HEK293 (cell line): ENCODE results near the gene CNST.

Experiments used
- CTCF ChIA-PET: fragments of 350-600 bp; formaldehyde crosslinking; extraction: SDS; loops from one replicate; lab custom pipeline; 2021; ENCODE audit warnings: antibody characterized with exemption; lab: Yijun Ruan, JAX
- POLR2A ChIA-PET: fragments of 300-600 bp; formaldehyde crosslinking; extraction: SDS; loops from one replicate; lab custom pipeline; 2020; ENCODE audit warnings: antibody characterized with exemption, inconsistent platforms; lab: Yijun Ruan, JAX
- H3K27ac ChIP-seq: fragments of 200-500 bp; sonication (Bioruptor generic); 2 replicates; pipeline ENCODE4 v1.5.1; 2014; ENCODE audit warnings: low read depth, low read length, control low read depth, inconsistent platforms; ENCODE audit errors: extremely low read depth
- H3K36me3 ChIP-seq, 2 experiments: fragments of 200-500 bp in 1 of 2; sonication (Bioruptor generic) in 1 of 2; 1 replicate in 1 of 2; 2 replicates in 1 of 2; pipeline ENCODE4 v1.5.1; 2014 to 2017; ENCODE audit warnings: inconsistent platforms in 2 of 2, low read length in 2 of 2; ENCODE audit not compliant: control insufficient read depth in 2 of 2, insufficient read depth in 1 of 2
- H3K4me1 ChIP-seq: fragments of 200-500 bp; sonication (Bioruptor generic); 2 replicates; pipeline ENCODE4 v1.5.1; 2014; ENCODE audit warnings: mild to moderate bottlenecking, low read length, inconsistent platforms; ENCODE audit not compliant: control insufficient read depth, insufficient read depth
- H3K4me3 ChIP-seq: 2 replicates; pipeline ENCODE4 v1.5.1; 2011; ENCODE audit warnings: low read depth, mild to moderate bottlenecking, control low read depth, low read length, moderate library complexity
- H3K9me3 ChIP-seq: fragments of 200-500 bp; sonication (Bioruptor generic); 2 replicates; pipeline ENCODE4 v1.5.1; 2014; ENCODE audit warnings: low read depth, low read length, inconsistent platforms; ENCODE audit not compliant: control insufficient read depth, insufficient read depth
- EGR2 ChIP-seq: fragments of 450-650 bp; formaldehyde crosslinking; IDR thresholded peaks from 2 replicates; pipeline ENCODE4 v1.5.1; 2016; ENCODE audit warnings: low read depth, missing biosample characterization, missing genetic modification characterization
- GLIS1 ChIP-seq: fragments of 450-650 bp; formaldehyde crosslinking; IDR thresholded peaks from 2 replicates; pipeline ENCODE4 v1.5.1; 2016; ENCODE audit warnings: missing biosample characterization, missing genetic modification characterization
- IKZF3 ChIP-seq: fragments of 450-650 bp; IDR thresholded peaks from 2 replicates; pipeline ENCODE4 v1.5.0; 2018; ENCODE audit warnings: missing biosample characterization, mild to moderate bottlenecking, missing genetic modification characterization, moderate library complexity
- KLF16 ChIP-seq: fragments of 450-650 bp; formaldehyde crosslinking; IDR thresholded peaks from 2 replicates; pipeline ENCODE4 v1.5.1; 2017; ENCODE audit warnings: missing biosample characterization, missing genetic modification characterization
- MYNN ChIP-seq: fragments of 450-650 bp; formaldehyde crosslinking; IDR thresholded peaks from 2 replicates; pipeline ENCODE4 v1.5.1; 2016; ENCODE audit warnings: missing biosample characterization, missing genetic modification characterization, borderline replicate concordance
- SALL2 ChIP-seq: fragments of 450-650 bp; formaldehyde crosslinking; IDR thresholded peaks from 2 replicates; pipeline ENCODE4 v1.5.0; 2017; ENCODE audit warnings: missing biosample characterization, mild to moderate bottlenecking, missing genetic modification characterization, borderline replicate concordance
- SCRT1 ChIP-seq: fragments of 450-650 bp; formaldehyde crosslinking; IDR thresholded peaks from 2 replicates; pipeline ENCODE4 v1.5.1; 2016; ENCODE audit warnings: missing biosample characterization, missing genetic modification characterization, borderline replicate concordance
- SP2 ChIP-seq: fragments of 450-650 bp; formaldehyde crosslinking; IDR thresholded peaks from 2 replicates; pipeline ENCODE4 v1.5.1; 2016; ENCODE audit warnings: missing biosample characterization, missing genetic modification characterization
- SP7 ChIP-seq: fragments of 450-650 bp; formaldehyde crosslinking; IDR thresholded peaks from 2 replicates; pipeline ENCODE4 v1.5.1; 2016; ENCODE audit warnings: missing biosample characterization, missing genetic modification characterization
- ZBTB48 ChIP-seq: fragments of 450-650 bp; formaldehyde crosslinking; IDR thresholded peaks from 2 replicates; pipeline ENCODE4 v1.5.1; 2016; ENCODE audit warnings: missing biosample characterization, missing genetic modification characterization
- ZEB2 ChIP-seq: fragments of 450-650 bp; formaldehyde crosslinking; IDR thresholded peaks from 2 replicates; pipeline ENCODE4 v1.5.1; 2016; ENCODE audit warnings: missing biosample characterization, missing genetic modification characterization
- ZIC2 ChIP-seq: fragments of 450-650 bp; formaldehyde crosslinking; IDR thresholded peaks from 2 replicates; pipeline ENCODE4 v1.5.1; 2016; ENCODE audit warnings: missing biosample characterization, missing genetic modification characterization
- ZNF10 ChIP-seq: fragments of 450-650 bp; formaldehyde crosslinking; IDR thresholded peaks from 2 replicates; pipeline ENCODE4 v1.5.1; 2017; ENCODE audit warnings: missing biosample characterization, missing genetic modification characterization
- ZNF112 ChIP-seq: fragments of 450-650 bp; formaldehyde crosslinking; IDR thresholded peaks from 2 replicates; pipeline ENCODE4 v1.5.0; 2017; ENCODE audit warnings: missing biosample characterization, missing genetic modification characterization
- ZNF157 ChIP-seq: fragments of 450-650 bp; formaldehyde crosslinking; IDR thresholded peaks from 2 replicates; pipeline ENCODE4 v1.5.1; 2016; ENCODE audit warnings: missing biosample characterization, missing genetic modification characterization
- ZNF274 ChIP-seq, 2 experiments: fragments of 200-500 bp in 1 of 2; fragments of 450-650 bp in 1 of 2; sonication (Bioruptor generic) in 1 of 2; formaldehyde crosslinking in 1 of 2; IDR thresholded peaks; 2 replicates each; pipeline versions ENCODE4 v1.5.1 to v1.6.1; 2014 to 2016; ENCODE audit warnings: borderline replicate concordance in 1 of 2, inconsistent platforms in 1 of 2, low read length in 1 of 2, missing biosample characterization in 1 of 2, missing genetic modification characterization in 1 of 2
- ZNF433 ChIP-seq: fragments of 450-650 bp; formaldehyde crosslinking; IDR thresholded peaks from 2 replicates; pipeline ENCODE4 v1.5.1; 2016; ENCODE audit warnings: missing biosample characterization, missing genetic modification characterization, low read depth
- ZNF558 ChIP-seq: fragments of 450-650 bp; formaldehyde crosslinking; IDR thresholded peaks from 2 replicates; pipeline ENCODE4 v1.5.1; 2016; ENCODE audit warnings: missing biosample characterization, missing genetic modification characterization
- ZNF610 ChIP-seq: fragments of 450-650 bp; formaldehyde crosslinking; IDR thresholded peaks from 2 replicates; pipeline ENCODE4 v1.5.1; 2016; ENCODE audit warnings: missing biosample characterization, missing genetic modification characterization, borderline replicate concordance
- ZNF629 ChIP-seq: fragments of 450-650 bp; formaldehyde crosslinking; IDR thresholded peaks from 2 replicates; pipeline ENCODE4 v1.5.1; 2017; ENCODE audit warnings: missing biosample characterization, missing genetic modification characterization
- ZNF747 ChIP-seq: fragments of 450-650 bp; formaldehyde crosslinking; IDR thresholded peaks from 2 replicates; pipeline ENCODE4 v1.5.1; 2016; ENCODE audit warnings: missing biosample characterization, missing genetic modification characterization
- ZNF792 ChIP-seq: fragments of 450-650 bp; formaldehyde crosslinking; IDR thresholded peaks from 2 replicates; pipeline ENCODE4 v1.5.1; 2016; ENCODE audit warnings: missing biosample characterization, missing genetic modification characterization
- ZNF843 ChIP-seq: fragments of 450-650 bp; formaldehyde crosslinking; IDR thresholded peaks from 2 replicates; pipeline ENCODE4 v1.5.1; 2016; ENCODE audit warnings: missing biosample characterization, missing genetic modification characterization
- ZSCAN16 ChIP-seq: fragments of 450-650 bp; formaldehyde crosslinking; IDR thresholded peaks from 2 replicates; pipeline ENCODE4 v1.5.1; 2016; ENCODE audit warnings: missing biosample characterization, missing genetic modification characterization
- TF ChIP-seq, protein P1 (sequence below): fragments of 450-650 bp; formaldehyde crosslinking; conservative IDR thresholded peaks from 2 replicates; pipeline ENCODE4 v1.5.1; 2016; ENCODE audit warnings: low read depth, missing biosample characterization, missing genetic modification characterization
- TF ChIP-seq, protein P2 (sequence below): fragments of 450-650 bp; formaldehyde crosslinking; IDR thresholded peaks from 2 replicates; pipeline ENCODE4 v1.5.1; 2016; ENCODE audit warnings: missing biosample characterization, missing genetic modification characterization
- TF ChIP-seq, protein P3 (sequence below): fragments of 450-650 bp; formaldehyde crosslinking; IDR thresholded peaks from 2 replicates; pipeline ENCODE4 v1.5.1; 2016; ENCODE audit warnings: missing biosample characterization, missing genetic modification characterization

Gene CNST, protein sequence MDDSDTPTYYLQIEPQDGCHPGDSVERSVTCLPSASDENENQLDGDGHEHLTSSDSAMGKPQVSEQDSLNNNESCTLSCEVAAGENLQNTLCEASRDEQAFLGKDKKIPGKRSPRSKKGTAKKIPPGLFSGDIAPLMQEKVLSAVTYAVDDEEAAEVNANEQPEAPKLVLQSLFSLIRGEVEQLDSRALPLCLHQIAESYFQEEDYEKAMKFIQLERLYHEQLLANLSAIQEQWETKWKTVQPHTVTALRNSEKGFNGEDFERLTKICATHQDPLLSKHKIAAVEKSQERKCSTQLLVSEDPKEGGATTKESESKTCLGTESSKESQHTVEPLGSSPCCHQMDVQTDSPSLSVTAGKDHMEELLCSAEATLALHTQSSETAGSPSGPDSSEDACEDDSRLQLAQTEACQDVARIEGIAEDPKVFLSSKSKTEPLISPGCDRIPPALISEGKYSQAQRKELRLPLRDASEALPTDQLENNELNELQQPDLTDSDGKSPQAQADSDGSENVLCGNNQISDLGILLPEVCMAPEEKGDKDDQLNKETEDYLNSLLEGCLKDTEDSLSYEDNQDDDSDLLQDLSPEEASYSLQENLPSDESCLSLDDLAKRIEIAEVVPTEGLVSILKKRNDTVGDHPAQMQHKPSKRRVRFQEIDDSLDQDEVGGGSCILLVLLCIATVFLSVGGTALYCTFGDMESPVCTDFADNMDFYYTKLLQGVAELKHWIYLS

DNA sequence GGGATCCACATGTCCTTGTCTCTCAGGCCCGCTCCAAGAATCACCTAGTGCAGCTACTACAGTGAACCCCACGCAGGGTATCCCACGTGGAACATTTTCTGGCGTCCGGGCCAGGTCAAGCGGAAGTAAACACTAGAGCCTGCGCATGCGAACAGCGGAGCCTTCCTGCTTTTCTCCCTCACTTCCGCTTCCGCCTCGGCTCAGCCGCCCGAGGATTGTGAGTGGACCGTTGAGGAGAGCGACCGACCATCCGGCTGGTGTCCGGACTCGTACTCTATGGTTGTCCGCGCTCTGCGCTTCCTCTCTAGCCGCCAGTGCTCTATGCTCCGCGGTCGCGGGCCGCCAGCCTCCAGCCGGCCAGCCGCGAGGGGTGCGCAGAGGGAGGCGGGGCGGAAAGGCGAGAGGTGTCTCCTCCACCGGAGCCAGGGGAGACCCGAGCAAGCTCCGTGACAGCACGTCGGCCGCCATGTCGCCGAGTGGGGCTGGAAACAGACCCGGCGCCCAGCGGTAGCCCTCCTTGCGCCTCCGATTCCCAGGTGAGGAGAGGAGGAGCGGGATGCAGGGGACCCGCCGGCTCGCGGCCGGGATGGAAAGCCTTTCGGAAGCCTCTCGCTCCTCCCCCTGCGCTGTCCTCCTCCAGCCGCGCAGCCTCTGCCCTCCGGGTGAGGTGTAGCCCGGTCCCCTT lies at the start of gene CNST, which contains the start of gene TFB2M:
Gene CNST, plus strand, starts transcription at position 329 of the 685 bp plus-strand sequence. CDS start 25,107 bp downstream, outside the sequence.
Gene TFB2M, minus strand, starts transcription at position 134 of the 685 bp plus-strand sequence. Its CDS starts 123 bp downstream, at position 11.
- Histone ChIP-seq H3K4me1 (no peaks in the 10 kb centered on the region), H3K9me3 (no peaks in the 10 kb centered on the region), H3K36me3 (peaks cover 0 to 8% of the 10 kb centered on the region in 2 experiments; a peak in 1 of 3 replicates), H3K4me3 (peak within 1 kb of the TSS; percentile 75), H3K27ac (peak within 1 kb of the TSS; percentile 38; the same call in 1 of the 2 replicates)
- POLR2A ChIA-PET, result interaction anchor here (0.9 to 1.2 kb wide), 2 partner anchors 13 to 59 kb away, joined by 3 to 7 read pairs; partner anchors contain the start of gene SMYD3
- CTCF ChIA-PET, result no interaction called here
- TF ChIP-seq ZNF157 (no peak), ZNF792 (no peak), ZNF274 (IDR thresholded peaks at IDR 0.05; ENCODE audit: low read length) (no peak), ZNF274 (tag by site-specific recombination; IDR thresholded peaks at IDR 0.05; ENCODE audit: borderline replicate concordance) (no peak), KLF16 (0 out of 2 replicates have a peak, but pooled peaks have one; percentile 33), ZNF10 (tag by site-specific recombination) (no peak), SCRT1 (no peak), ZNF747 (no peak), ZIC2 (tag by site-specific recombination) (0 out of 2 replicates have a peak, but pooled peaks have one; percentile 17), ZEB2 (tag by site-specific recombination) (no peak), SALL2 (tag by site-specific recombination) (no peak), ZNF558 (tag by site-specific recombination) (no peak), EGR2 (no peak), ZNF610 (tag by site-specific recombination) (no peak), ZSCAN16 (tag by site-specific recombination) (no peak), SP2 (tag by site-specific recombination) (peak; percentile 82), MYNN (no peak), ZNF843 (tag by site-specific recombination) (no peak), SP7 (0 out of 2 replicates have a peak, but pooled peaks have one; percentile 15), ZNF112 (tag by site-specific recombination) (no peak), GLIS1 (tag by site-specific recombination) (no peak), ZNF629 (tag by site-specific recombination) (peak; percentile 35; the same call in 1 of the 2 replicates), ZBTB48 (tag by site-specific recombination) (no peak), IKZF3 (no peak), ZNF433 (tag by site-specific recombination) (no peak)
- TF ChIP-seq, protein P1, sequence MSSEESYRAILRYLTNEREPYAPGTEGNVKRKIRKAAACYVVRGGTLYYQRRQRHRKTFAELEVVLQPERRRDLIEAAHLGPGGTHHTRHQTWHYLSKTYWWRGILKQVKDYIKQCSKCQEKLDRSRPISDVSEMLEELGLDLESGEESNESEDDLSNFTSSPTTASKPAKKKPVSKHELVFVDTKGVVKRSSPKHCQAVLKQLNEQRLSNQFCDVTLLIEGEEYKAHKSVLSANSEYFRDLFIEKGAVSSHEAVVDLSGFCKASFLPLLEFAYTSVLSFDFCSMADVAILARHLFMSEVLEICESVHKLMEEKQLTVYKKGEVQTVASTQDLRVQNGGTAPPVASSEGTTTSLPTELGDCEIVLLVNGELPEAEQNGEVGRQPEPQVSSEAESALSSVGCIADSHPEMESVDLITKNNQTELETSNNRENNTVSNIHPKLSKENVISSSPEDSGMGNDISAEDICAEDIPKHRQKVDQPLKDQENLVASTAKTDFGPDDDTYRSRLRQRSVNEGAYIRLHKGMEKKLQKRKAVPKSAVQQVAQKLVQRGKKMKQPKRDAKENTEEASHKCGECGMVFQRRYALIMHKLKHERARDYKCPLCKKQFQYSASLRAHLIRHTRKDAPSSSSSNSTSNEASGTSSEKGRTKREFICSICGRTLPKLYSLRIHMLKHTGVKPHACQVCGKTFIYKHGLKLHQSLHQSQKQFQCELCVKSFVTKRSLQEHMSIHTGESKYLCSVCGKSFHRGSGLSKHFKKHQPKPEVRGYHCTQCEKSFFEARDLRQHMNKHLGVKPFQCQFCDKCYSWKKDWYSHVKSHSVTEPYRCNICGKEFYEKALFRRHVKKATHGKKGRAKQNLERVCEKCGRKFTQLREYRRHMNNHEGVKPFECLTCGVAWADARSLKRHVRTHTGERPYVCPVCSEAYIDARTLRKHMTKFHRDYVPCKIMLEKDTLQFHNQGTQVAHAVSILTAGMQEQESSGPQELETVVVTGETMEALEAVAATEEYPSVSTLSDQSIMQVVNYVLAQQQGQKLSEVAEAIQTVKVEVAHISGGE, result peak; percentile 92
- TF ChIP-seq, protein P2, sequence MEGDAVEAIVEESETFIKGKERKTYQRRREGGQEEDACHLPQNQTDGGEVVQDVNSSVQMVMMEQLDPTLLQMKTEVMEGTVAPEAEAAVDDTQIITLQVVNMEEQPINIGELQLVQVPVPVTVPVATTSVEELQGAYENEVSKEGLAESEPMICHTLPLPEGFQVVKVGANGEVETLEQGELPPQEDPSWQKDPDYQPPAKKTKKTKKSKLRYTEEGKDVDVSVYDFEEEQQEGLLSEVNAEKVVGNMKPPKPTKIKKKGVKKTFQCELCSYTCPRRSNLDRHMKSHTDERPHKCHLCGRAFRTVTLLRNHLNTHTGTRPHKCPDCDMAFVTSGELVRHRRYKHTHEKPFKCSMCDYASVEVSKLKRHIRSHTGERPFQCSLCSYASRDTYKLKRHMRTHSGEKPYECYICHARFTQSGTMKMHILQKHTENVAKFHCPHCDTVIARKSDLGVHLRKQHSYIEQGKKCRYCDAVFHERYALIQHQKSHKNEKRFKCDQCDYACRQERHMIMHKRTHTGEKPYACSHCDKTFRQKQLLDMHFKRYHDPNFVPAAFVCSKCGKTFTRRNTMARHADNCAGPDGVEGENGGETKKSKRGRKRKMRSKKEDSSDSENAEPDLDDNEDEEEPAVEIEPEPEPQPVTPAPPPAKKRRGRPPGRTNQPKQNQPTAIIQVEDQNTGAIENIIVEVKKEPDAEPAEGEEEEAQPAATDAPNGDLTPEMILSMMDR (tag by site-specific recombination), result no peak
- TF ChIP-seq, protein P3, sequence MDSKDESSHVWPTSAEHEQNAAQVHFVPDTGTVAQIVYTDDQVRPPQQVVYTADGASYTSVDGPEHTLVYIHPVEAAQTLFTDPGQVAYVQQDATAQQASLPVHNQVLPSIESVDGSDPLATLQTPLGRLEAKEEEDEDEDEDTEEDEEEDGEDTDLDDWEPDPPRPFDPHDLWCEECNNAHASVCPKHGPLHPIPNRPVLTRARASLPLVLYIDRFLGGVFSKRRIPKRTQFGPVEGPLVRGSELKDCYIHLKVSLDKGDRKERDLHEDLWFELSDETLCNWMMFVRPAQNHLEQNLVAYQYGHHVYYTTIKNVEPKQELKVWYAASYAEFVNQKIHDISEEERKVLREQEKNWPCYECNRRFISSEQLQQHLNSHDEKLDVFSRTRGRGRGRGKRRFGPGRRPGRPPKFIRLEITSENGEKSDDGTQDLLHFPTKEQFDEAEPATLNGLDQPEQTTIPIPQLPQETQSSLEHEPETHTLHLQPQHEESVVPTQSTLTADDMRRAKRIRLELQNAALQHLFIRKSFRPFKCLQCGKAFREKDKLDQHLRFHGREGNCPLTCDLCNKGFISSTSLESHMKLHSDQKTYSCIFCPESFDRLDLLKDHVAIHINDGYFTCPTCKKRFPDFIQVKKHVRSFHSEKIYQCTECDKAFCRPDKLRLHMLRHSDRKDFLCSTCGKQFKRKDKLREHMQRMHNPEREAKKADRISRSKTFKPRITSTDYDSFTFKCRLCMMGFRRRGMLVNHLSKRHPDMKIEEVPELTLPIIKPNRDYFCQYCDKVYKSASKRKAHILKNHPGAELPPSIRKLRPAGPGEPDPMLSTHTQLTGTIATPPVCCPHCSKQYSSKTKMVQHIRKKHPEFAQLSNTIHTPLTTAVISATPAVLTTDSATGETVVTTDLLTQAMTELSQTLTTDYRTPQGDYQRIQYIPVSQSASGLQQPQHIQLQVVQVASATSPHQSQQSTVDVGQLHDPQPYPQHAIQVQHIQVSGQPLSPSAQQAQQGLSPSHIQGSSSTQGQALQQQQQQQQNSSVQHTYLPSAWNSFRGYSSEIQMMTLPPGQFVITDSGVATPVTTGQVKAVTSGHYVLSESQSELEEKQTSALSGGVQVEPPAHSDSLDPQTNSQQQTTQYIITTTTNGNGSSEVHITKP, result 0 out of 2 replicates have a peak, but pooled peaks have one; percentile 27
